Transverse colon (tissue), 4 donors: ENCODE data around the gene ABCB6. TPM values are rescaled to one million over a fixed set of nuclear protein-coding genes. Genes with fewer than 3 reads are reported as not detected.

Source experiments
- DNase-seq: peaks from one replicate; pipeline ENCODE4 v3.0.0-alpha.2; 2019
- H3K27ac ChIP-seq, 4 donors: fragments of 200-600 bp; sonication (generic); 2 replicates each; pipeline ENCODE4 v1.5.1; 2016 to 2018; ENCODE audit warnings: inconsistent platforms in 4 of 4
- H3K27me3 ChIP-seq: fragments of 200-600 bp; sonication (generic); 2 replicates; pipeline ENCODE4 v1.5.1; 2017; ENCODE audit warnings: inconsistent platforms
- H3K36me3 ChIP-seq, 4 donors: fragments of 200-600 bp; sonication (generic); 2 replicates each; pipeline ENCODE4 v1.5.1; 2017 to 2019; ENCODE audit warnings: inconsistent platforms in 4 of 4
- H3K4me1 ChIP-seq, 4 donors: fragments of 200-600 bp; sonication (generic); 2 replicates each; pipeline ENCODE4 v1.5.1; 2017 to 2020; ENCODE audit warnings: inconsistent platforms in 4 of 4
- H3K4me3 ChIP-seq, 4 donors: fragments of 200-600 bp; sonication (generic); 1 replicate in 1 of 4; 2 replicates in 3 of 4; pipeline versions ENCODE4 v1.5.1 to v1.6.1; 2017 to 2019; ENCODE audit warnings: inconsistent platforms in 4 of 4
- H3K9me3 ChIP-seq, 2 donors: fragments of 200-600 bp; sonication (generic); 2 replicates each; pipeline ENCODE4 v1.5.1; 2017 to 2019; ENCODE audit warnings: inconsistent platforms in 2 of 2
- EP300 ChIP-seq: sonication (generic); formaldehyde crosslinking; IDR thresholded peaks from one replicate; pipeline ENCODE4 v1.6.1; 2017; ENCODE audit warnings: antibody characterized with exemption, low read depth
- POLR2A ChIP-seq: fragments of 450-650 bp; IDR thresholded peaks from one replicate; pipeline ENCODE4 v1.6.1; 2016; ENCODE audit warnings: antibody characterized with exemption, mild to moderate bottlenecking, moderate library complexity
- POLR2AphosphoS5 ChIP-seq, 3 donors: sonication (generic); formaldehyde crosslinking; IDR thresholded peaks; one replicate each; pipeline ENCODE4 v1.6.1; 2016; ENCODE audit warnings: antibody characterized with exemption in 3 of 3
- WGBS, 2 donors: methylation state at CpG; one replicate each; pipeline ENCODE4 v1.1.5; 2018; ENCODE audit warnings: low coverage in 1 of 2; 5-methylcytosine and 5-hydroxymethylcytosine counted together
- in situ Hi-C, 4 donors: fragments of 200-750 bp; cut with MboI; loops; one replicate each; pipeline versions ENCODE4 v1.15.0 to v1.15.1; 2017; ENCODE audit warnings: low sequenced_read_pairs in 3 of 4, low pct_ligation_motif_present in 1 of 4, low pct_unique_long_range_greater_than_20kb in 1 of 4
- intact Hi-C: fragments of 100-400 bp; cut with DNase I; formaldehyde crosslinking; loops from one replicate; pipeline ENCODE4 v1.15.1; 2023; ENCODE audit warnings: low total_unique reads
- total RNA-seq, 4 donors: library from RNA; depleted of rRNA; stranded (reverse); fragments of >200 nt; gene quantifications; one replicate each; pipeline ENCODE4 v1.1.0, GENCODE V29; 2016
- TF ChIP-seq, protein P1 (sequence below), 5 experiments: fragments of 200-600 bp in 3 of 5; fragments of 450-650 bp in 2 of 5; sonication (generic) in 3 of 5; IDR thresholded peaks; 1 replicate in 2 of 5; 2 replicates in 3 of 5; pipeline ENCODE4 v1.5.1; 2016 to 2017; ENCODE audit warnings: antibody characterized with exemption in 5 of 5, inconsistent platforms in 3 of 5, mild to moderate bottlenecking in 2 of 5, moderate library complexity in 1 of 5

The ABCB6 gene
- total RNA-seq, 4 donors from 2014 or later, result 3.4 to 28.7 (median 20.4) TPM

DNA sequence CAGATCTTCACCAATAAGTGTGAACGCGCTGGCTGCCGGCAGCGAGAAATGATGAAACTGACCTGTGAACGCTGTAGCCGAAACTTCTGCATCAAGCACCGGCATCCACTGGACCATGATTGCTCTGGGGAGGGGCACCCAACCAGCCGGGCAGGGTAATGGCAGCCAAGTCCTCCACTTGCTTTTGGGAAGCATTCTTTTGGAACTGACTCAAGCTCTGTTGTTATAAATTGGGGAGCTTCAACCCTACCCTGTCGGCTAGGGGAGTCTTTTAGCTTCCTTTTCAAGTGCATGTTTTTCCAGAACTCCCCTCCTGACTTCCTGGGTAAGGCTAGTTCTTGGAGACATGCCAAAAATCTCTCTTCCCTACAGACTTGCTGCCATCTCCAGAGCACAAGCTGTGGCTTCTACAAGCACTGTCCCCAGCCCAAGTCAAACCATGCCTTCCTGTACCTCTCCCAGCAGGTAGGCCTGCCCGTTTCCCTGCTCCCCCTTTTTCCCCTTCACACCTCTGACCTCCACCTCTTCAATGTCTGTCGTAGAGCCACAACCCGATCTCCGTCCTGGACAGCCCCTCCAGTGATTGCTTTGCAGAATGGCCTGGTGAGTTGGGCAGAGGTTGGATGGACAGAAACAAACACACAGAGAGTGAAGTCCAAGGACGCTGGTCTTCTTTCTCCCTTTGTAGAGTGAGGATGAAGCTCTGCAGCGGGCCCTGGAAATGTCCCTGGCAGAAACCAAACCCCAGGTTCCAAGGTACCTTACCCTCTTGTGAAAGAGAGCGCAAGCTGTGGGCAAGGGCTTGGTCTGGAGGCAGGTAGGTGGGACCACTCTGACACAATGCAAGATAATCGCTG is 10.6 kb downstream of the ABCB6 start:
- Histone ChIP-seq H3K27ac (peak overlapping the region; percentile 93 to 99 (median 96)), H3K9me3 (no peaks in the 10 kb centered on the region), H3K27me3 (no peaks in the 10 kb centered on the region), H3K4me3 (peak overlapping the region in 1 of 4 donors; percentile 73), H3K36me3 (no peaks in the 10 kb centered on the region), H3K4me1 (peaks cover 7 to 21% (median 20%) of the 10 kb centered on the region in 4 donors)
- WGBS, 2 donors, result 62 to 73% methylated on average over 3 to 17 of the region's 17 CpGs
- no peak for DNase-seq
- no peak for TF ChIP-seq POLR2A
- TF ChIP-seq EP300, result no peak
- TF ChIP-seq, protein P1, sequence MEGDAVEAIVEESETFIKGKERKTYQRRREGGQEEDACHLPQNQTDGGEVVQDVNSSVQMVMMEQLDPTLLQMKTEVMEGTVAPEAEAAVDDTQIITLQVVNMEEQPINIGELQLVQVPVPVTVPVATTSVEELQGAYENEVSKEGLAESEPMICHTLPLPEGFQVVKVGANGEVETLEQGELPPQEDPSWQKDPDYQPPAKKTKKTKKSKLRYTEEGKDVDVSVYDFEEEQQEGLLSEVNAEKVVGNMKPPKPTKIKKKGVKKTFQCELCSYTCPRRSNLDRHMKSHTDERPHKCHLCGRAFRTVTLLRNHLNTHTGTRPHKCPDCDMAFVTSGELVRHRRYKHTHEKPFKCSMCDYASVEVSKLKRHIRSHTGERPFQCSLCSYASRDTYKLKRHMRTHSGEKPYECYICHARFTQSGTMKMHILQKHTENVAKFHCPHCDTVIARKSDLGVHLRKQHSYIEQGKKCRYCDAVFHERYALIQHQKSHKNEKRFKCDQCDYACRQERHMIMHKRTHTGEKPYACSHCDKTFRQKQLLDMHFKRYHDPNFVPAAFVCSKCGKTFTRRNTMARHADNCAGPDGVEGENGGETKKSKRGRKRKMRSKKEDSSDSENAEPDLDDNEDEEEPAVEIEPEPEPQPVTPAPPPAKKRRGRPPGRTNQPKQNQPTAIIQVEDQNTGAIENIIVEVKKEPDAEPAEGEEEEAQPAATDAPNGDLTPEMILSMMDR (IDR thresholded peaks at IDR 0.05), result no peak
- no peak for TF ChIP-seq POLR2AphosphoS5 (IDR thresholded peaks at IDR 0.05)
- intact Hi-C loops, result no loop called here
- in situ Hi-C loops, result loop anchor here in 1 of 4 donors (5.0 kb wide), 1 partner anchor 36 kb away; the partner anchor contains the start of gene SLC23A3

DNA sequence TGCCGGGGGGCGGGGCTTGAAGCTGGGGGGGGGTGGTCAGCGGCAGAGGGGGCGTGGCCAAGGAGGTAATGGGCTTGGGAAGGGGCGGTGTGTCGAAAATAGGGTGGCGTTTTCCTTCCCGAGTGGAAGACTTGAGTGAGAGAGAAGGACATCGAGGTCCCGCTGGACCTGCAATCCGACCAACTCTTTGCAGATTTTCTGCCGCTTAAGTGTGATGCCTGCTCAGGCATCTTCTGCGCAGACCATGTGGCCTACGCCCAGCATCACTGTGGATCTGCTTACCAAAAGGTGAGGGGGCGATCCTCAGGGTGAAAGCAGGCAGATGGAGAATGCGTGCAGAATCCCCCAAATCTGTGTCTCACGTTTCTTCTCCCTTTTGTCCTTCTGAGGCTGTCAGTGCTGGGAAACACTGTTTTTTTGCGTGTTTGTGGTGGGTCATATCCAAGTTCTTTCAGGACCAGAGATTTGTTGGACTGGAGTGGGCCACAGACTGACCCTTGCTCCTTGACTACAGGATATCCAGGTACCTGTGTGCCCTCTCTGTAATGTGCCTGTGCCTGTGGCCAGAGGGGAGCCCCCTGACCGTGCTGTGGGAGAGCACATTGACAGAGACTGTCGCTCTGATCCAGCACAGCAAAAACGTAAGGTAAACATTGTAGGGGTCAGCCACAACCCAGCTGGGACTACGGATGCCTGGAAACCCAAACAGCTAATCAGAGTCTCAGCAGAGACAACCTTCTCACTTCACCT is 11.4 kb downstream of the ABCB6 start:
- TF ChIP-seq POLR2AphosphoS5 (IDR thresholded peaks at IDR 0.05) (no peak), EP300 (no peak), POLR2A (no peak)
- TF ChIP-seq, protein P1 (IDR thresholded peaks at IDR 0.05), result no peak
- intact Hi-C loops (no loop called here), in situ Hi-C loops (loop anchor here in 1 of 4 donors (5.0 kb wide), 1 partner anchor 35 kb away; the partner anchor contains the start of gene SLC23A3)
- peak overlapping the region; percentile 93 to 99 (median 96) for H3K27ac ChIP-seq
- H3K27me3 ChIP-seq, result no peaks in the 10 kb centered on the region
- H3K4me1 ChIP-seq, result peaks cover 7 to 21% (median 20%) of the 10 kb centered on the region in 4 donors
- 19% methylated on average over 18 of the region's 22 CpGs; no CpG with 5 or more reads in 1 of the 2 donors for WGBS, 2 donors
- peak overlapping the region; percentile 61 to 76 (median 71) for H3K4me3 ChIP-seq
- H3K9me3 ChIP-seq, result no peaks in the 10 kb centered on the region
- no peak for DNase-seq
- no peaks in the 10 kb centered on the region for H3K36me3 ChIP-seq

GRCh38 chr2:219206328-219207133 is 12.2 kb downstream of the ABCB6 start, which contains the start of gene ZFAND2B:
TSS of gene ZFAND2B (plus strand) at chr2:219206782. CDS start at chr2:219206988, 206 bp downstream.
- DNase-seq, result peak; percentile 97
- H3K9me3 ChIP-seq, result no peaks in the 10 kb centered on the region
- in situ Hi-C loops (loop anchor here in 1 of 4 donors (5.0 kb wide), 1 partner anchor 34 kb away; the partner anchor contains the start of gene SLC23A3), intact Hi-C loops (no loop called here)
- 0% methylated on average over 2 to 49 of the region's 76 CpGs for WGBS, 2 donors
- TF ChIP-seq POLR2A (peak; percentile 98), EP300 (no peak), POLR2AphosphoS5 (IDR thresholded peaks at IDR 0.05) (peak; percentile 98 to 99 (median 99))
- TF ChIP-seq, protein P1 (IDR thresholded peaks at IDR 0.05), result peak in 3 of 5 experiments; percentile 9 to 66 (median 61)
- peak within 1 kb of the TSS; percentile 93 to 99 (median 96) for H3K27ac ChIP-seq
- peak within 1 kb of the TSS; percentile 61 to 76 (median 71) for H3K4me3 ChIP-seq
- H3K27me3 ChIP-seq, result no peaks in the 10 kb centered on the region
- H3K36me3 ChIP-seq, result no peaks in the 10 kb centered on the region
- peaks cover 7 to 21% (median 20%) of the 10 kb centered on the region in 4 donors for H3K4me1 ChIP-seq
